Measurements from ENCODE around the gene KPNA6. TPM values are rescaled to one million over a fixed set of nuclear protein-coding genes. Genes with fewer than 3 reads are reported as not detected.

The KPNA6 gene
- total and polyA plus RNA-seq, 3 donors from 2014 or later, result 56.5 to 107 (median 64.6) TPM

DNA sequence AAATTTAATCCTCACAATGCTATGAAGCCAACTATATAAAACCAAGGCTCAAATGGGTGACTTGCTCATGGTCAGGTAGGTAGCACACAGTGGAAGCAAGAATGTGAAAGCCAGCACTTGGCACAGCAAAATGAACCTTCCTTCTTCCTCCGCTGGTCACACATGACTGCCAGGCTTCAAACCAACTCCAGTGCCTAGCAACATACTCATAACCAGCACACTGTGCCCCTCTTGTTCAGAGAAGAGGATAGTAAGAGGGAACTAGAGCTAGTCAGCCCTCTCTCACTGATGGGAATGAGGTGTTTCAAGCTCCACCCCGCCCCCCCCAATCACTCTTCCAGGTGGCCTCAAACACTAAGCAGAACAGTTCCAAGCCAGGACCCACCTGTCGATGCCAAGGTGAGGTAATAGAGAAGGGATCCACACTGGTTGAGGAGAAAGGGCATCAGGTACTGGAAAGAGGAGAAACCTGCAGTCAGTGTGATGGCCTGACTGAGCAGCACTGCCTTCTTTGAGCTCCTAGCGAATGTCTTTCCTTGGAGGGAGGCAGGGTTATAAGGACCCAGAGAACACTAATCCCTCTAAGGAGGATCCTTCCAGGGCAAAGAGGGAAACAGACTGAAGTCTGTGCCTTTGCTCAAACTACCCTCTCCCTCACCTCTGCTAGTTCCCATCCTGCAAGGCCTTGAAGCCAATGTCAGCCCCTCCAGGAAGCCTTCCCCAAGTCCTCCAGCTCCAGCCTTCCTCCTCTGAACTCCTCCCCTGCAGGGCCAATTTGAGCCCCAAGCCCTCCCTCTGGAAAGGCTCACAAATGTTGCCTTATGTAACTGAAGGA, 113.1 kb downstream of the KPNA6 start:
- Histone ChIP-seq H3K9me3 (no peaks in the 10 kb centered on the region), H3K36me3 (ENCODE audit: low read depth, missing control alignments) (no peaks in the 10 kb centered on the region), H3K27me3 (no peaks in the 10 kb centered on the region), H3K4me1 (peaks cover 30% of the 10 kb centered on the region), H3K4me3 (peak overlapping the region; percentile 92 to 99), H3K27ac (peak overlapping the region in 1 of 2 donors; percentile 88)
- DNase-seq, result no peak
- WGBS, 2 donors, result 67 to 88% methylated on average over 4 of the region's 4 CpGs
- TF ChIP-seq POLR2A (IDR thresholded peaks at IDR 0.05), result no peak
- TF ChIP-seq, protein P1, sequence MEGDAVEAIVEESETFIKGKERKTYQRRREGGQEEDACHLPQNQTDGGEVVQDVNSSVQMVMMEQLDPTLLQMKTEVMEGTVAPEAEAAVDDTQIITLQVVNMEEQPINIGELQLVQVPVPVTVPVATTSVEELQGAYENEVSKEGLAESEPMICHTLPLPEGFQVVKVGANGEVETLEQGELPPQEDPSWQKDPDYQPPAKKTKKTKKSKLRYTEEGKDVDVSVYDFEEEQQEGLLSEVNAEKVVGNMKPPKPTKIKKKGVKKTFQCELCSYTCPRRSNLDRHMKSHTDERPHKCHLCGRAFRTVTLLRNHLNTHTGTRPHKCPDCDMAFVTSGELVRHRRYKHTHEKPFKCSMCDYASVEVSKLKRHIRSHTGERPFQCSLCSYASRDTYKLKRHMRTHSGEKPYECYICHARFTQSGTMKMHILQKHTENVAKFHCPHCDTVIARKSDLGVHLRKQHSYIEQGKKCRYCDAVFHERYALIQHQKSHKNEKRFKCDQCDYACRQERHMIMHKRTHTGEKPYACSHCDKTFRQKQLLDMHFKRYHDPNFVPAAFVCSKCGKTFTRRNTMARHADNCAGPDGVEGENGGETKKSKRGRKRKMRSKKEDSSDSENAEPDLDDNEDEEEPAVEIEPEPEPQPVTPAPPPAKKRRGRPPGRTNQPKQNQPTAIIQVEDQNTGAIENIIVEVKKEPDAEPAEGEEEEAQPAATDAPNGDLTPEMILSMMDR (IDR thresholded peaks at IDR 0.05), result no peak
- intact Hi-C loops (cut with DNase I; ENCODE audit: low total_unique reads), result no loop called here

DNA sequence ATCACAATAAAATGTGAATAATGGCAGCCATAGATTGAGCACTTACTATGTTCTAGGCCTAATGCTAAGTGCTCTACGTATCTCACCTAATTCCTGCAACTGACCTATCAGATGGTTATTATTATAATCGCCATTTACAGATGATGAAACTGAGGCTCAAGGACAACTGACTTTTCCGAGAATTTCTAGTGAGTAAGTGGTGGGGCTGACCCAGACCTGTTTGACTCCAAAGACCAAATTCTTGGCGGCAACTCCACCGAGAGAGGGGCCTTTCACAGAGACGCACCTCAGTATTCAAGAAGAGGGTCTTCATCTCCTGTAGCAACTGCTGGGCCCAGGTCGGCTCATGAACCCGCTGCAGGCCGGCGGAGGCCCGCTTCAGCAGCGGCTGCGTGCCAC, 113.7 kb downstream of the KPNA6 start:
- WGBS, 2 donors, result 3 to 9% methylated on average over 7 to 13 of the region's 13 CpGs
- Histone ChIP-seq H3K4me1 (peaks cover 29% of the 10 kb centered on the region), H3K9me3 (no peaks in the 10 kb centered on the region), H3K36me3 (ENCODE audit: low read depth, missing control alignments) (no peaks in the 10 kb centered on the region), H3K27ac (peak overlapping the region; percentile 88 to 89), H3K4me3 (peak overlapping the region; percentile 92 to 99), H3K27me3 (no peaks in the 10 kb centered on the region)
- DNase-seq, result no peak
- intact Hi-C loops (cut with DNase I; ENCODE audit: low total_unique reads), result no loop called here
- TF ChIP-seq, protein P1 (IDR thresholded peaks at IDR 0.05), result no peak
- TF ChIP-seq POLR2A (IDR thresholded peaks at IDR 0.05), result no peak

DNA sequence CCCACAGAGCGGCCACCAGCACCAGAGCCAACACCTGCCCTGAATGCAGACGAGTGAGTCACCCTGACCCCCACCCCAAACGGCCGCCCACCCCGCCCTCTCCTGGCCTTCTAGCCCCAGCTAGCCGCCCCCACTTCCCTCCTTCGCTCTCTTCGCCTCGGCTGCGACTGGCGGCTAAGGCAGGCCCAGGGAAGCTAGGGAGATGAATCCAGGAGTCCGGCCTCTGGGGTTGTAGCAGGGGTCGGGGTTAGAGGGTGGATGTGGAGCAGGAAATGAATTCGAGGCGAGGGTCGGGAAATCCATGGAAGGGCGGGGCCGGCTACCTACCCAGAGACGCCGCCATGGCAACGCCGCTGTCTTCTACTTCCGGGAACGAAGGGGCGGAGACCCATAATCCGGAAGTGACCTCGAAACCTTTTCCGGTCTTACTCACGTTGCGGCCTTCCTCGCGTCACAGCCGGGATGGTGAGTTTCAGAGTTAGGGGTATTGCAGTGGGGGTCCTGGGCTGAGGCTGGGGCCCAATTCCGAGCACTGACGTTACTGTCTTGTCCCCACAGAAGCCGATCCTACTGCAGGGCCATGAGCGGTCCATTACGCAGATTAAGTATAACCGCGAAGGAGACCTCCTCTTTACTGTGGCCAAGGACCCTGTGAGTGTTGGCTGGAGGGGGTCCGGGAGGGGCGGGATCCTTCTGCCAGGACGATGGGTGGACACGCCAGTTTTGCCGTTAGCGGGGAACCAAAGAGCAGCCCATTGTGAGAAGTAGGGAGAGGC, 114.3 kb downstream of the KPNA6 start, which contains the start of the genes EIF3I and TMEM234:
EIF3I (plus strand) TSS at position 428 of the 776 bp plus-strand sequence; CDS start at position 463, 35 bp downstream.
TMEM234 (minus strand) TSS at position 374 of the 776 bp plus-strand sequence; CDS start at position 343, 31 bp downstream.
- TF ChIP-seq, protein P1 (IDR thresholded peaks at IDR 0.05), result no peak
- peak; percentile 26 for TF ChIP-seq POLR2A (IDR thresholded peaks at IDR 0.05)
- Histone ChIP-seq H3K27ac (peak within 1 kb of the TSS; percentile 88 to 89), H3K4me1 (peaks cover 29% of the 10 kb centered on the region), H3K4me3 (peak within 1 kb of the TSS; percentile 92 to 99), H3K36me3 (ENCODE audit: low read depth, missing control alignments) (no peaks in the 10 kb centered on the region), H3K9me3 (no peaks in the 10 kb centered on the region), H3K27me3 (no peaks in the 10 kb centered on the region)
- intact Hi-C loops (cut with DNase I; ENCODE audit: low total_unique reads), result no loop called here
- peak; percentile 98 for DNase-seq
- 0% methylated on average over 40 to 46 of the region's 46 CpGs for WGBS, 2 donors

DNA sequence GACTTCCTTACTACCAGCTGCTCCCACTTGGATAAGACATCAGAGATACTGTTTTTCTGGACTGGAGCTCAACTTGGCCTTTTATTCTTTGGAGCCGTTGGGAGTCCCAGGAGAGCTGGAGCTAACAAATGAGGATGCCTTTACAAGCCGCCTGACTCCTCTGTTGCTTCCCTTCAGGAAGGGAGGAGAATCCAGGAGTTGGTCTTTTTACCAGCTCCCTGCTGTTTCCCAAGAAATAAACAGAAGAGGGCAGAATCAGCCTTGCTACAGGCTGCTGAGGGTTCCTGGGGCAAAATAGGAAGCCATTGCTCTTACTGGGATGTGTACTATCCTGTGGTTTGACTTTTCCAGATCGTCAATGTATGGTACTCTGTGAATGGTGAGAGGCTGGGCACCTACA, 115.8 kb downstream of the KPNA6 start:
- peaks cover 29% of the 10 kb centered on the region for H3K4me1 ChIP-seq
- H3K9me3 ChIP-seq, result no peaks in the 10 kb centered on the region
- H3K36me3 ChIP-seq (ENCODE audit: low read depth, missing control alignments), result no peaks in the 10 kb centered on the region
- H3K27me3 ChIP-seq, result no peaks in the 10 kb centered on the region
- 51 to 68% methylated on average over 3 of the region's 3 CpGs for WGBS, 2 donors
- H3K27ac ChIP-seq, result no peak overlapping the region
- intact Hi-C loops (cut with DNase I; ENCODE audit: low total_unique reads), result no loop called here
- TF ChIP-seq, protein P1 (IDR thresholded peaks at IDR 0.05), result no peak
- TF ChIP-seq POLR2A (IDR thresholded peaks at IDR 0.05), result no peak
- no peak overlapping the region for H3K4me3 ChIP-seq
- no peak for DNase-seq
